NOMO-1 treated with DMSO at 0.1 percent for 48 hours (cell line): ENCODE results near the gene IQSEC3.
"Not testable (repeated sequence)": the region's sequence is repeated elsewhere in the genome, so short reads cannot be mapped to it uniquely, and the experiment has no call there.

ENCODE experiments used
- DNase-seq: peaks from one replicate; lab custom pipeline; 2025; ENCODE audit not compliant: unreplicated experiment; lab: John Stamatoyannopoulos, UW

IQSEC3 gene

GRCh38 chr12:212715-213526 lies 146.4 kb downstream of the IQSEC3 start:
- no peak for DNase-seq

- DNase-seq: no peak
Measured at GRCh38 chr12:213527-213932, 147.0 kb downstream of the IQSEC3 start.

- DNase-seq: no peak
Measured at GRCh38 chr12:214003-214741, 147.6 kb downstream of the IQSEC3 start, which contains the start of gene SLC6A12. Gene SLC6A12, minus strand, starts transcription at chr12:214157. Its CDS starts 4,171 bp downstream, at chr12:209986.

GRCh38 chr12:215116-215515 lies 148.5 kb downstream of the IQSEC3 start:
- no peak for DNase-seq

GRCh38 chr12:217029-217428 lies 150.5 kb downstream of the IQSEC3 start:
- not testable (repeated sequence) for DNase-seq

GRCh38 chr12:218221-218620 lies 151.7 kb downstream of the IQSEC3 start:
- no peak for DNase-seq

- no peak for DNase-seq
Measured at GRCh38 chr12:218728-219590, 152.4 kb downstream of the IQSEC3 start.

GRCh38 chr12:219891-220352 lies 153.4 kb downstream of the IQSEC3 start:
- DNase-seq: peak; percentile 80

GRCh38 chr12:220491-220890 lies 153.9 kb downstream of the IQSEC3 start:
- no peak for DNase-seq

GRCh38 chr12:220946-221550 lies 154.5 kb downstream of the IQSEC3 start:
- DNase-seq: no peak

- DNase-seq: no peak
Measured at GRCh38 chr12:221736-222135, 155.2 kb downstream of the IQSEC3 start.

- DNase-seq: no peak
Measured at GRCh38 chr12:223841-224240, 157.3 kb downstream of the IQSEC3 start.

GRCh38 chr12:224330-224729 lies 157.8 kb downstream of the IQSEC3 start:
- no peak for DNase-seq

GRCh38 chr12:225012-225411 lies 158.4 kb downstream of the IQSEC3 start:
- DNase-seq: no peak

GRCh38 chr12:226401-226800 lies 159.8 kb downstream of the IQSEC3 start:
- no peak for DNase-seq

GRCh38 chr12:227286-227915 lies 160.8 kb downstream of the IQSEC3 start:
- no peak for DNase-seq
